ENCODE results near the gene PLD6.
"Not testable (repeated sequence)": the region's sequence is repeated elsewhere in the genome, so short reads cannot be mapped to it uniquely, and the experiment has no call there.

Gene PLD6

GRCh38 chr17:17203173-17203730 is 2.9 kb downstream of the PLD6 start:
- TF ChIP-seq CTCF (IDR thresholded peaks at IDR 0.05; ENCODE audit: control insufficient read depth, insufficient read depth, low read depth, low read length, missing control alignments), result no peak
- no peak for DNase-seq (ENCODE audit: low read depth)
- no peak overlapping the region for H3K4me3 ChIP-seq (ENCODE audit: control insufficient read depth, low read depth, low read length)

- DNase-seq (ENCODE audit: low read depth), result no peak
- no peak for TF ChIP-seq CTCF (IDR thresholded peaks at IDR 0.05; ENCODE audit: control insufficient read depth, insufficient read depth, low read depth, low read length, missing control alignments)
These were observed 4.2 kb downstream of the PLD6 start for GRCh38 chr17:17201907-17202306.

GRCh38 chr17:17201271-17201670 is 4.9 kb downstream of the PLD6 start:
- no peak for TF ChIP-seq CTCF (IDR thresholded peaks at IDR 0.05; ENCODE audit: control insufficient read depth, insufficient read depth, low read depth, low read length, missing control alignments)
- no peak overlapping the region for H3K4me3 ChIP-seq (ENCODE audit: control insufficient read depth, low read depth, low read length)
- DNase-seq (ENCODE audit: low read depth), result no peak

More at GRCh38 chr17:17201907-17202306, 4.2 kb downstream of the PLD6 start:
- no peak overlapping the region for H3K4me3 ChIP-seq (ENCODE audit: control insufficient read depth, low read depth, low read length)

GRCh38 chr17:17200831-17201230 is 5.3 kb downstream of the PLD6 start:
- no peak overlapping the region for H3K4me3 ChIP-seq (ENCODE audit: control insufficient read depth, low read depth, low read length)
- no peak for TF ChIP-seq CTCF (IDR thresholded peaks at IDR 0.05; ENCODE audit: control insufficient read depth, insufficient read depth, low read depth, low read length, missing control alignments)
- DNase-seq (ENCODE audit: low read depth), result no peak

GRCh38 chr17:17200311-17200710 is 5.8 kb downstream of the PLD6 start:
- no peak for TF ChIP-seq CTCF (IDR thresholded peaks at IDR 0.05; ENCODE audit: control insufficient read depth, insufficient read depth, low read depth, low read length, missing control alignments)
- no peak overlapping the region for H3K4me3 ChIP-seq (ENCODE audit: control insufficient read depth, low read depth, low read length)
- no peak for DNase-seq (ENCODE audit: low read depth)

GRCh38 chr17:17198281-17198680 is 7.9 kb downstream of the PLD6 start:
- no peak for TF ChIP-seq CTCF (IDR thresholded peaks at IDR 0.05; ENCODE audit: control insufficient read depth, insufficient read depth, low read depth, low read length, missing control alignments)
- no peak for DNase-seq (ENCODE audit: low read depth)
- H3K4me3 ChIP-seq (ENCODE audit: control insufficient read depth, low read depth, low read length), result no peak overlapping the region

GRCh38 chr17:17196776-17197175 is 9.4 kb downstream of the PLD6 start:
- no peak overlapping the region for H3K4me3 ChIP-seq (ENCODE audit: control insufficient read depth, low read depth, low read length)
- no peak for DNase-seq (ENCODE audit: low read depth)

GRCh38 chr17:17195466-17195865 is 10.7 kb downstream of the PLD6 start:
- not testable (repeated sequence) for H3K4me3 ChIP-seq (ENCODE audit: control insufficient read depth, low read depth, low read length); DNase-seq (ENCODE audit: low read depth)

More at GRCh38 chr17:17196776-17197175, 9.4 kb downstream of the PLD6 start:
- TF ChIP-seq CTCF (IDR thresholded peaks at IDR 0.05; ENCODE audit: control insufficient read depth, insufficient read depth, low read depth, low read length, missing control alignments), result no peak
